CD4-positive, alpha-beta T cell treated with Interleukin-21 for 1 hour (primary cell): ENCODE measurements around the gene SNAPC1.
A peak's percentile ranks its signal among the peaks of the same experiment; 100 is the strongest.
"Not testable (repeated sequence)": the region's sequence is repeated elsewhere in the genome, so short reads cannot be mapped to it uniquely, and the experiment has no call there.

ENCODE experiments used
- DNase-seq: peaks from one replicate; pipeline ENCODE4 v3.0.0-alpha.2; 2020

SNAPC1 gene, protein sequence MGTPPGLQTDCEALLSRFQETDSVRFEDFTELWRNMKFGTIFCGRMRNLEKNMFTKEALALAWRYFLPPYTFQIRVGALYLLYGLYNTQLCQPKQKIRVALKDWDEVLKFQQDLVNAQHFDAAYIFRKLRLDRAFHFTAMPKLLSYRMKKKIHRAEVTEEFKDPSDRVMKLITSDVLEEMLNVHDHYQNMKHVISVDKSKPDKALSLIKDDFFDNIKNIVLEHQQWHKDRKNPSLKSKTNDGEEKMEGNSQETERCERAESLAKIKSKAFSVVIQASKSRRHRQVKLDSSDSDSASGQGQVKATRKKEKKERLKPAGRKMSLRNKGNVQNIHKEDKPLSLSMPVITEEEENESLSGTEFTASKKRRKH

DNA sequence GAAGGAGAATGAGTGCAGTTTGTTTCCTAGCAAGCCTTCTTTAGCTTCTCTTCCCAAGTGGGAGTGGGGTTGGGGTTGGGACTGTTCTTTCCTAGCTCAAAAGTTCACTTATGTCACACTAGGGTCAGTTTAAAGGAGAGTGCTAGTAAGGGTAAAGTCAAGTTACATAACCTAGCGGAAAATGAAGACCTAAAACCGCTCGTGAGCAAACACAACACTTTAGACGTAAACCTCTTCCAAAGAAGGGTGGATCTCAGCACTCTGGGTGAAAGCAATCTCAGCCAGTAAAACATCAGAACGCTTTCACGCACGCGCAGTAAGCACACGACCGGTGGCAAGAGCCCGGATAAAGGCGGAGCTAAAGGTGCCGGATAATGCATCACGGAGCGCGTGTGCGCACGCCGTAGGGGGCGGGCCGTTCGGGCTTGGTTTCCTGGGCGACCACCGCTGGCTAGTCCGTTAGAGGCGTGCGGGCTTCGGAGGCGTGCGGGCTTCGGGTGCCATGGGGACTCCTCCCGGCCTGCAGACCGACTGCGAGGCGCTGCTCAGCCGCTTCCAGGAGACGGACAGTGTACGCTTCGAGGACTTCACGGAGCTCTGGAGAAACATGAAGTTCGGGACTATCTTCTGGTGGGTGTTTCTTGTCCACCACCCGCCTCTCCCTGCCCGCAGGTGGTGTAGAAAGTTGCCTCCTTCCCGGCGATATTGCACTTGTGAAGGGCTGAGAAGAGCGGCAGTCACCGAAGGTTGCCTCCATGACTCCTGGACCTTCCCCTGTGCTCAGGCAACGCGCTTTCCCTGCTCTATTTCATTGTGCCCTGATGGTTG is at the start of gene SNAPC1:
Gene SNAPC1 (plus strand): TSS at position 462 of the 828 bp plus-strand sequence. CDS start 41 bp downstream, at position 503.
- DNase-seq, result peak; percentile 98

DNA sequence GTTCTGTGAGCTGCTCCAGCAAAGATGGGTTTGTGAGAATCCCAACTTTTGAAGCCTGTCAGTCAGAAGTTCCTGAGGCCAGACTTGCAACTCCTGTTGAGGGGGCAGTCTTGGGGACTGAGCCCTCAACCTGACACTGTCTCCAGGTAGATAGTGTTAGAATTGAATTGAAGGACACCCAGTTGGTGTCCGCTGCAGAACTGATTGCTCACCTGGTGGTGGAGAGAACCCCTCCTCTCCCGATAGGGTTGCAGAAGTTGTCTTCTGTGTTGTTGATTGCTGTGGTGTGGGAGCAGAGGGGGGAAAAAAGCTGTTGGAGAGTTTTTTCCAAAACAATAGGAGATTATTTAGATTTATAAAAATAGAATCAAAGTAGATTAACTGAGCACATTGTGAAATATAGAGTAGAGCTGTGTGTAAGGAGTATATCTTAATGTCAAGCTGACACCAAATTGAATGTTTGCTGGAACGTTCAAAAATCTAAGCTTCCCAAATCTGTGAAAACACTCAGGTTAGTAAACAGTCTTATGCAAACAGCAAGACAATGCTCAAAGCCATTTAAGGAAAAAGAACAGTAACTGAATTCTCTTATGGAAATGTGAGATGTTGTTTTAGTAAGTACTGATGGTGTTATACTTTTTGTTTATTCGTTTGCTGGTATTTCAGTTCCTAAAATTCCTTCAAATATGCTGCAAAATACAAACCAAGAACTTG is 48.3 kb upstream of the SNAPC1 start:
- DNase-seq, result no peak

DNA sequence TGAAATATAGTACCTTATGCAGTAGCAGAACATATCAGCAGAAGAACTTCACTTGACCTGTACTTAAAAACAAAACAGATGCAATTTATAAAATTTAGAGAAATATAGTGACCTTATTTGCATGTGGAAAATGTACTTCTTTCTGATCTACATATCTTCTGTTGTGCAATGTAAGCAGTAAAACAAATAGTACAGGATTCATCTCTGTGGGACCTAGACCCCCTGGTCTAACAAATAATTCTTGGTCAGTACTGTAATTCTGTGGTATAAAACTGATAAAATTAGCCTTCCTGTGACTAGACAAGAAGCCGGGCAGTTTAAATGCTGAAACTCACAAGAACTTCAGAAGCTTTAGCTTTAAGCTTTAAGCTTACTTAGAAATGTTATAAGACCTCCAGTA is 45.3 kb upstream of the SNAPC1 start:
- DNase-seq, result no peak

DNA sequence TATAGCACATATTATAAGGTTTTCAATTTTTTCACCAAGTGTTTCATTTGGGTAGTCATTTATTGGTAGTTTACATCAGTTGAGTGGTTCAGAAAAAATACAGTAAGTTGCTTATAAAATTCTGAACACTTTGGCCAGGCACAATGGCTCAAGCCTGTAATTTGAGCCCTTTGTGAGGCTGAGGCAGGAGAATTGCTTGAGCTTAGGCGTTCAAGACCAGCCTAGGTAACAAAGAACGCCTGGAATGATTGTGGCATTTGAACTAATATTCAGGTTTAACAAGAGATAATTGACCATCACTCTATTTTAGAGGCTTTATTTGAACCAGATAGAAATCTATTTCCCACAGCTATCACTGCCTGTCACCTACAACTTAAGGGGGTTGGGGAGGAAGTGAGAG is 44.2 kb upstream of the SNAPC1 start:
- DNase-seq, result no peak

DNA sequence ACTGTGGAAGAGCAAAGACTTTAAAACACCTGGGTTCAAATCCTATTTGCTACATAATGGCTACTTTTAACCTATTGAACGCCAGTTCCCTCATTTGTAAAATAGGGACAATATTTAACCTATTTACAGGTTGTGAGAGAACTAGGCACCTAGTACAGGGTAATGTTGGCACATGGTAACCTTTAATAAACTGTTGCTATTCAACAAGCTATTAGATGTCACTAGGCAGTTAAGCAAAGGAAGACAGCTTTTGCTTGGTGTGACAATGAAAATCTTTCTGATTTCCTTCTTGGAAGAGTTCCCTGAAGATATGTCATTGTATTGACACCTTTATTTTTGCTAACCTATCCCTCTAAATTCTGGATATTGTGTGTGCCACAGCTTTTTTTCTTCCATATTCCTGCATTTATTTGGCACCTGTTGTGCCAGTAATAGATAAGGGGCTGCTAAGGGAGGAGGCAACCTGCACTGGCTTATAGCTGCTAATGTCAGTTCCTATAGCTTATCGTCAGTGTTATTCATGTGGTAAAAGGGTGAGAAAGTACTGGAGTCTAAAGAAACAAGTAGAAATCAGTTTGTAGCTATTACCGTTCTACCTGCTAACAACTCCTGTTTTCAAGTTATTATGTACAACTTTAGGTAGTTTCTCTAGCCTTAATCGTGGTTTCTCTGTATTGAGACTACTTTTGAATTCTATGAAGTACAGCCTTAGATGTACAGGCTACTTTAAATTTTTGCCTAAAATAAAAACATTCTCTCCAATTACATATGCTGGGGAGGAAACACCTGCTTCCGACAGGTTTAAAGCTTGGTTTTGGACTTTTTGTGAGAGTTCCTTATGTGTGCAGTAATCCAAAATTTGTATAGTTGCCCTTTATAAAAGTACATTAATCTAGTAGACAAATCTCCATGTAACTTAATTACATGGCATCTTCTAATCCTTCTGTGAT is 42.6 kb upstream of the SNAPC1 start:
- peak; percentile 38 for DNase-seq

DNA sequence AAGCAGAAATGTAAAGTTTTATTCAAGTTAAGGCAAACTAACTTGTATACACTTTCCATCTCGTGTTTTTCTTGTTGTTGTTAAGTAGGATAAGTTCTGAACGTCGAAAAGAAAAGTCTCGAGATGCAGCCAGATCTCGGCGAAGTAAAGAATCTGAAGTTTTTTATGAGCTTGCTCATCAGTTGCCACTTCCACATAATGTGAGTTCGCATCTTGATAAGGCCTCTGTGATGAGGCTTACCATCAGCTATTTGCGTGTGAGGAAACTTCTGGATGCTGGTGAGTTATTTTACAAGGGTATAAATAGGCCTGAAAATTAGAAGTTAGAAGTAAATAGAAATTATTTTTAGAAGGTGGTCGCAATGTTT is 41.9 kb upstream of the SNAPC1 start:
- DNase-seq, result no peak

DNA sequence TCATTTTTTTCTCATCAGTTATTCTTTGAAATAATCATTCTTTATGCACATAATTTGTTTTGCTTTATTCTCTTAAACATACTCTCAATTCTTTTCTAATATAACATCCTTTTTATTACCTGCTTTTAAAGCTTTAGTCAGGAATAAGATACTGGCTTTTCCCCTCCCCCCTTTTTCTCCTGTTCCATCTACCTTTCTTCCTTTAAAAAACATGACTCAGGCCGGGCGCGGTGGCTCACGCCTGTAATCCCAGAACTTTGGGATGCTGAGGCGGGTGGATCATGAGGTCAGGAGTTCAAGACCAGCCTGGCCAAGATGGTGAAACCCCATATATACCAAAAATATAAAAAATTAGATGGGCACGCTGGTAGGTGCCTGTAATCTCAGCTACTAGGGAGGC is 41.5 kb upstream of the SNAPC1 start:
- DNase-seq, result no peak

DNA sequence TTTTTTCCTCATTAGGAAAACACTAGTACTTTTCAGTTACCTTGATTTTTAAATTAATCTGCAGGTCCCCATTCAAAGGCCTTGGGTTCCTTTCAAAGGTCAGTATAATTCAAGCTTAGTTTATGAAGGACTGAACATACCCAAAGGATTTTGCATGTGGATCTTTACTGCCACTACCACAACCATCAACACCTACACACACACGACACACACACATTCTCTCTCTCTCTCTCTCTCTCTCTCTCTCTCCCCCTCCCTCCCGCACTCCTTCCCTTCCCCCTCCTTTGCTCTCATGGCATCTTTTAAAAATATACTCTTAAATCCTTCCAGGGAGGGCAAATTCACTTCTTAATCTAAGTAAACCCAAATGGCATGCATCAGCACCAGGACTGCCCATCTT is 38.1 kb upstream of the SNAPC1 start:
- no peak for DNase-seq

DNA sequence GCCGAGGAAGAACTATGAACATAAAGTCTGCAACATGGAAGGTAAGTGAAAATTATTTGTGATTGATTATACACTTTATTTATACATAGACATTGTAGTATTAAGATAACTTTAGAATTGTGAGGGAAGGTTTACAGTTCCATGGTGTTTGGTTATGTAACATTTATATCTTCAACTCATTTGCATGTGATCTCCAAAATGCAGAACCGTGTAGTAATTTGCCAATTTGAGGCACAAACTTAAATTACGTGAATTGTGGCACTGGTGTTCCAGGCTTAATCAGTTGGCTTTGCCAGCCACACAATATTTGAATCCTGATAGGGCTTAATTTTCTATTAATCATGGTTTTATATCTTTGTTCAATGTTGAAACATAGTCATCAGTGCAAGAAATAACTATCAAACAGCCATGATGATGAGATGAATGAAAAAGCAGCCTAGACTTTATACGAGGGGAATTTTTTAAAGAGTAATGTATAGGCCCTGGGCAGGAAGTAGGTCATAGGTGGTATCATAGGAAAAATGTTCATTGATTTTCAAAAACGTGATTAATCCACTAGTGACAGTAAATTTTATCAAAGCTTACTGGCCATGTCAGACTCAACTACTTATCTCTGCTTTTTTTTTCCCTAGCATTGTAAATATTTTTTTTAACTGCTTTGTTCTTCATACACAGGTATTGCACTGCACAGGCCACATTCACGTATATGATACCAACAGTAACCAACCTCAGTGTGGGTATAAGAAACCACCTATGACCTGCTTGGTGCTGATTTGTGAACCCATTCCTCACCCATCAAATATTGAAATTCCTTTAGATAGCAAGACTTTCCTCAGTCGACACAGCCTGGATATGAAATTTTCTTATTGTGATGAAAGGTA is 35.2 kb upstream of the SNAPC1 start:
- no peak for DNase-seq

DNA sequence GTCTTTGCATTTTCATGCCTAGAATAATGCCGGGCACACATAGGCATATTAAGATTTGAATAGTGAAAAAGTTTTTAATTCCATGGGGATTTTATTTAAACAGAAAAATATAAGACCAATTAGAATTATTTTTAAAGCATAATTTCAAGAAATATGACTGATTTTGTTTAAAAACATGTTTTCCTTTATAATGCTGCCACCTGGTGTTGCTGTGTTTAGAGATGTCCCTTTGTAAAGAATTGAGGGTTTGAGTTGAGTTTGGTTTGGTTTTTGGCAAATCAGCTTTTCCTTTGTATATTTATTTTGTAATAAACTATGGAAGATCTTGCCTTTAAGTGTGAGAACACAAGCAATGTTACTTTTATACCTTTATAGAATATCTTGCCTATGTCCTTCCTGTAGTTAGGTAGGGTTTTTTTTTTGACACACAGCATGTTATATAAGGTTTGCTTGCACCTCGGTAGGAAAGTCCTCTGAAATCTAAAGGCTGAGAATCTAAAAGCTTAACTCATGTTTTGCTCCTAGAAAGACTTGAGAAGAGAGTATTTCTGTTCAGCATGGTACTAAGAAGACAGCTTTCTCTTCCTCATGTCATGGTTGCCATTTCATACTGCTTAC is 31.4 kb upstream of the SNAPC1 start:
- DNase-seq, result peak; percentile 44

DNA sequence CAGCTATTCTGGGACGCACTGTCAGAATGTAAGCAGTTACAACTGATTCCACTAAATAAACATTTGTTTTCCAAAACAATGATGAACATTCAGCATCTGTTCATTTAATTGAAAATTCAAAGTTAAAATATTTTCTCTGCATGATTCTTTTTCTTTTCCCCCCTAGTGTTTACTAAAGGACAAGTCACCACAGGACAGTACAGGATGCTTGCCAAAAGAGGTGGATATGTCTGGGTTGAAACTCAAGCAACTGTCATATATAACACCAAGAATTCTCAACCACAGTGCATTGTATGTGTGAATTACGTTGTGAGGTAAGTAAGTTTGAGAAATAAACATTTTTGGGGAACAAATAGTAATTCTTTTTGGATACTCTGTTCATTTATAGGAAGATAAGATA is 28.2 kb upstream of the SNAPC1 start:
- DNase-seq, result no peak

DNA sequence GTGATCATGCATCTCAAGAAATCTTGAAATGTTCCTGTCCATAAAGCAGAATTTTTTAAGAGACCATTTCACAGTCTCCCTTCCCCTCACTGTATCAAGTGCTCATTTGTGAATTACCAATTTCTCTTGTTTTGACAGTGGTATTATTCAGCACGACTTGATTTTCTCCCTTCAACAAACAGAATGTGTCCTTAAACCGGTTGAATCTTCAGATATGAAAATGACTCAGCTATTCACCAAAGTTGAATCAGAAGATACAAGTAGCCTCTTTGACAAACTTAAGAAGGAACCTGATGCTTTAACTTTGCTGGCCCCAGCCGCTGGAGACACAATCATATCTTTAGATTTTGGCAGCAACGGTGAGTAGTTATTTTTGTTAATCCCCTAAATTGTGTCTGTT is 25.5 kb upstream of the SNAPC1 start:
- DNase-seq, result no peak

DNA sequence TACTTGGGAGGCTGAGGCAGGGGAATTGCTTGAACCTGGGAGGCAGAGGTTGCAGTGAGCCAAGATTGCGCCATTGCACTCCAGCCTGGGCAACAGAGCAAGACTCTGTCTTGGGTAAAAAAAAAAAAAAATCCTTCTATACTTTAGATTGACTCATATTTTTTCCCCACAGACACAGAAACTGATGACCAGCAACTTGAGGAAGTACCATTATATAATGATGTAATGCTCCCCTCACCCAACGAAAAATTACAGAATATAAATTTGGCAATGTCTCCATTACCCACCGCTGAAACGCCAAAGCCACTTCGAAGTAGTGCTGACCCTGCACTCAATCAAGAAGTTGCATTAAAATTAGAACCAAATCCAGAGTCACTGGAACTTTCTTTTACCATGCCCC is 24.3 kb upstream of the SNAPC1 start:
- DNase-seq, result no peak

DNA sequence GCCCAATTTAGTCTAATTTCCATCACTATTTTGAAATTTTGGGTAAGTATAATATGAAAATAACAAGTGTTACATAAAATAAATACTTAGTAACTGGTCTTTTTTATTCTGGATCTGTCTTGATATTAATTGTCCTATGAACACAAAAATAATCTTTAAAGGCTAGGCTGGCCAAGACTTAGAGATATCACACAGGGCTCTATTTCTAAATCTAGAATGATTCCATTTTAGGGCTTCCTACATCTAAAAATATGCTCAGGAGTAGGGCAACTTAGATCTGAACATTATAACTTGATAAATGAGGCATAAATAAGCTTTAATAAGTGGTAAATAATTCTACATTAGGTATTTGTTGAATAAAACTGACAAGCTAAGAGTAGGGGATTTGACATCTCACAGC is 23.1 kb upstream of the SNAPC1 start:
- no peak for DNase-seq

DNA sequence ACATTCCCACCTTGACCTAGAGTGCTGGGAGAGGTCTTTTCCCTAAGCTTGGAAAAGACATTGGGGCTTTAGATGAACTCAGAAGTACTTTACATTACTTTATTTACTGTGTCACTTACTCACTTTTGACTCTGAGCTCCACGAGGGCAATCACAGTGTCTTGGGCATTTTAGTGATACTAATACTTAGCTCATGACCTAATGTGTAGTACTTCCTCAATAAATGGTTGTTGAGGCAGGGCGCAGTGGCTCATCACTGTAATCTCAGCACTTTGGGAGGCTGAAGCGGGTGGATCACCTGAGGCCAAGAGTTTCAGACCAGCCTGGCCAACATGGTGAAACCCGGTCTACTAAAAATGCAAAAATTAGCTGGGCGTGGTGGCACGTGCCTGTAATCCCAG is 19.8 kb upstream of the SNAPC1 start:
- no peak for DNase-seq

DNA sequence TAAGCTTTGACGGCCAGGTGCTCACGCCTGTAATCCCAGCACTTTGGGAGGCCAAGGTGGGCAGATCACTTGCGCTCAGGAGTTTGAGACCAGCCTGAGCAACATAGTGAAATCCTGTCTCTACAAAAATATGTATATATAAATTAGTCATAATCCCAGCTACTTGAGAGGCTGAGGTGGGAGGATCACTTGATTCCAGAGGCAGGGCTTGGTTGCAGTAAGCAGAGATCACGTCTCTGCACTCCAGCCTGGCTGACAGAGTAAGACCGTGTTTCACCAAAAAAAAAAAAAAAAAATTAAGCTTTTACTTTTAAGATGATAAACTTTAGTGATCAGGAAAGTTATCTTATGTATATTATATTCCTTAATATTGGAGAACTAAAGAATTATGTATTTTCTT is 18.0 kb upstream of the SNAPC1 start:
- no peak for DNase-seq

DNA sequence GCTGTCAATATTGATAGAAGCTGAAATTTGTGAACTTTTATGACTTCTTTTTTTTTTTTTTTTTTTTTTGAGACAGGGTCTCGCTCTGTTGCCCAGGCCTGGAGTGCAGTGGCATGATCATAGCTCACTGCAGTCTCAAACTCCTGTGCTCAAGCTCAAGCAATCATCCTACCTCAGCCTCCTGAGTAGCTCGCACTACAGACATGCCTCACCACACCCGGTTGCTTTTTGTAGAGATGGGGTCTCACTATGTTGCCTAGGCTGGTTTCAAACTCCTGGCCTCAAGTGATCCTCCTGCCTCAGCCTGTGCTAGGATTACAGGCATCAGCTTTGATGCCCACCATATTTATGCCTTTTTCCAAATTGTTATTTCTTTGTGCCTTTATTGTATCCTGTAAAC is 15.9 kb upstream of the SNAPC1 start:
- DNase-seq, result not testable (repeated sequence)

DNA sequence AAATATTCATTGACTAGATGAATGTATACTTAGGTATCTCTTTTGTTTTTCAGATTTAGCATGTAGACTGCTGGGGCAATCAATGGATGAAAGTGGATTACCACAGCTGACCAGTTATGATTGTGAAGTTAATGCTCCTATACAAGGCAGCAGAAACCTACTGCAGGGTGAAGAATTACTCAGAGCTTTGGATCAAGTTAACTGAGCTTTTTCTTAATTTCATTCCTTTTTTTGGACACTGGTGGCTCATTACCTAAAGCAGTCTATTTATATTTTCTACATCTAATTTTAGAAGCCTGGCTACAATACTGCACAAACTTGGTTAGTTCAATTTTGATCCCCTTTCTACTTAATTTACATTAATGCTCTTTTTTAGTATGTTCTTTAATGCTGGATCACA is 15.3 kb upstream of the SNAPC1 start:
- no peak for DNase-seq

DNA sequence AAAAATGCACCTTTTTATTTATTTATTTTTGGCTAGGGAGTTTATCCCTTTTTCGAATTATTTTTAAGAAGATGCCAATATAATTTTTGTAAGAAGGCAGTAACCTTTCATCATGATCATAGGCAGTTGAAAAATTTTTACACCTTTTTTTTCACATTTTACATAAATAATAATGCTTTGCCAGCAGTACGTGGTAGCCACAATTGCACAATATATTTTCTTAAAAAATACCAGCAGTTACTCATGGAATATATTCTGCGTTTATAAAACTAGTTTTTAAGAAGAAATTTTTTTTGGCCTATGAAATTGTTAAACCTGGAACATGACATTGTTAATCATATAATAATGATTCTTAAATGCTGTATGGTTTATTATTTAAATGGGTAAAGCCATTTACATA is 14.9 kb upstream of the SNAPC1 start:
- DNase-seq, result no peak

DNA sequence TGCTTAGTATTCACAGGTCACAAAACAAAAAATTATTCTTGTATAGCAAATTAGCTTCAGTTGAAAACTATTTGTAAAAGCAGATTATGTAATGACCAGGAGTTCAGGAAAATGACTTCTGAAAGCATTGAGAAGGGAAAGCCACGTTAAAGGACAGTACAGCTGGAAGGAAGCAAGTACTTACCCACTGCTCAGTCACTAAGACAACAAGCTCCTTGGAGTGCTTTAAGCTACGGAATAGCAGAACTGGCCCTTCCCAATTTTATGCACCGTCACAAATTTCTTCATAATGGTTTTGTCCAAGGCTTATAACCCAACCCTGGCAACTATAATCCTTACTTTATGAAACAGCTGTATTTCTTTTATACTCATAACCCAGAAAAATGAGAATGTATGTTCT is 13.0 kb upstream of the SNAPC1 start:
- no peak for DNase-seq

DNA sequence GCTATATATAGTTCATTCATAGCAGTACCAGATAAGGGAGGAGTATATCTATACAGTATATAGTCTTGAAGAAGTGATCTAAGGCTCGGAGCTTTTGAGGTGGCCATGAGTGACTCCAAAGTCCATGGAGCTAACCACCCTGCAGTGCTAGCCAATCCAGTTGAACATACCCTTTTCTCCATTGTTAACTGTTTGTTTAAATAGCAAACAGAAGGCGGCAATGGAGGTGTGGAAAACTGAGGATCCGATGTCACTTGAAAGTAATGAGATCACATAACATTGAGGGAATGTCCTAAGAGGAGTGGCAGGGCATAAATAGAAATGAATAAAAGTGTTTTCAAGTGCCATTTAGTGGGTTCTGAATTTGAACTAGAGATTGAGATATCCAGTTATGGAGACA is 12.4 kb upstream of the SNAPC1 start:
- DNase-seq, result no peak
